HS-5 (cell line): ENCODE data around the gene LDB3.

ENCODE experiments used
- DNase-seq: peaks from one replicate; pipeline ENCODE4 v3.0.0-alpha.2; 2012; ENCODE audit warnings: low read depth

Gene LDB3

GRCh38 chr10:86686972-86687371, 18.7 kb downstream of the LDB3 start:
- DNase-seq = no peak

DNA sequence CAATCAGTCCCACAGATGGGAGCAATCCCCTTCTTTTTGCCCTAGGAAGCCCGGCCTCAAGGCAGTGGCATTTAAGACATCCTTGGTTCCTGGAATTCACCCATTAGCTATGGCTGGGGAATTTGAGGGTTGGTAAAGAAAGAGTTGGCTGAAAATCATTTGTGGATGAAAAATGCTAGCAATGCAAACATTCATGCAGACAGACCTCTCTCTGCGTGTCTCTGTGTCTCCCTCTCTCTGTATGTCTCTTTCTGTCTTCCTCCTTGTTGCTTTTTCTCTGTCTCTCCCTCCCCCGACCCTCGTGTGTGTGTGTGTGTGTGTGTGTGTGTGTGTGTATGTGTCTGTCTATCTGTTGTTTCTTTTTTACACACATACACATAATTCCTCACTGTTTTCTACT, 19.4 kb downstream of the LDB3 start:
- DNase-seq = no peak

- DNase-seq = peak; percentile 20
Measured at GRCh38 chr10:86688398-86688921, 20.1 kb downstream of the LDB3 start.

GRCh38 chr10:86689146-86689545, 20.8 kb downstream of the LDB3 start:
- DNase-seq = no peak

GRCh38 chr10:86690231-86690630, 21.9 kb downstream of the LDB3 start:
- no peak for DNase-seq

DNA sequence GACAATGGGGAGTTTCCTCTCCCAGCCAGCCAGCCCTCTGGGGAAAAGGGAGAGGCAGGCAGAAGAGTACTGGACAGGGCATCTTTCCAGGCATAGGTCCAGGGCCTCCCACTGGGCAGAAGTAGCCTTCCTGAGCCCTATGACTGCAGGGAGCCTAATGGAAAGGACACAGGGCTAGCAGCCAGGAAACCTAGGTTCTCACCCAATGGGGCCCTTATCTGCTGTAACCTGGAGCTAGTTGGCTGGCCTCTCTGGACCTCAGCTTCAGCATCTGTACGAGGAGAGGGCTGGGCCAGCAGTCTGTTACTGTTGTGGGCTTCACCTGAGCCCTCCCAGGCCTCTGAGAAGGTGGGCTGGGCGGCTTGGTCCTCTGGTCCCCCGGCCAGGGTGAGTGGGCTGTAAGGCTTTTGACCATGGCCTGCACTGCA, 22.4 kb downstream of the LDB3 start:
- DNase-seq = no peak

DNA sequence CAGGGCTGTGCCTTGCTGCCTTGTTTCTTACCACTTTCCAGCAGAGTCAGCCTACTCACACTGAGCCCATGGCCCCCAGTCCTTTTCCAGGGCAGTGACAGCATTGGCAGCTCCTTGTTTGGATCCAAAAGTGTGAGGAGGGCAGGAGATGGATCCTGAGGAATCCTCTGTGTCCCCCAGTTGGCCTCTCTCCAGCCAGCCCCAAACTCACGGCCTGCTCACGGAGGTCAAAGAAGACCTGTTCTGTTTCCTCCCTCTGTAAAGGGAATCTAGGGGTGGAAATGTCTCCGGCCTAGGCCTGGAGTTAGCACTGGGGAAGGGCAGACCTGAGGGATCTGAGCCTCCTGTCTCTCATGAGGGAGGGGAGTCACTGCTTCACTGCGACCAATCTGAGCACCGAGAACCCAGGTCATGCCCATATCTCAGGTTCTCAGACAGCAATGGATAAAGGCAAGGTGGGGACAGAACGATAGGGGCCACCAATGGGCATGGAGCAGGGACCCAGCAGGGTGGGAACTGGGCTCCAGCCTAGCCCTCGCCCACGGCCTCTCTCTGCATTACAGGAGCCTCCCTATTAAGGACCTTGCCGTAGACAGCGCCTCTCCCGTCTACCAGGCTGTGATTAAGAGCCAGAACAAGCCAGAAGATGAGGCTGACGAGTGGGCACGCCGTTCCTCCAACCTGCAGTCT, 23.2 kb downstream of the LDB3 start:
- DNase-seq = no peak

DNA sequence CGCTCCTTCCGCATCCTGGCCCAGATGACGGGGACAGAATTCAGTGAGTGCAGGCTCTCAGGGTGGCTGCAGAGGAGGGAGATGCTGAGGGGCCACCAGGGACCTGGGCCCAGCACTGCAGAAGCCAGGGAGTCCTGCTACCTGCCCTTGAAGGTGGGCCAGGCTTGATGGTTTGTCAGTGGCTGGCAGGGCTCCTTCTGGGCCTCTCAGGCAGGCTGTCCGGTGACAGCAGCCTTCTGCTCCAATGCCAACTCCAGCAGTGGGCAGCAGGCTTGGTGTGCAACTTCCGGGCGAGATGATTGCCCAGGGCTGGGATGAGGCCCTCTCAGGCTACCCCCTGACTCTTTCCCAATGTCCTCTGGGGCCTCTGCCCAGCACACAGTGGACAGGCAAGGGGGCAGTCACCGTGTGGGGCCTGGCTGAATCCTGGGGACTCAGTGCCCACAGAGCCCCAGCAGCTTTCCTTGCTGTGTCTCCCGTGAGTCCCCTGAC, 23.8 kb downstream of the LDB3 start:
- DNase-seq = no peak

- no peak for DNase-seq
Measured at GRCh38 chr10:86692664-86693063, 24.4 kb downstream of the LDB3 start.

- no peak for DNase-seq
Measured at GRCh38 chr10:86693275-86693674, 25.0 kb downstream of the LDB3 start.

GRCh38 chr10:86693721-86694369, 25.5 kb downstream of the LDB3 start:
- DNase-seq = no peak

- no peak for DNase-seq
Measured at GRCh38 chr10:86698207-86698940, 30.1 kb downstream of the LDB3 start.

DNA sequence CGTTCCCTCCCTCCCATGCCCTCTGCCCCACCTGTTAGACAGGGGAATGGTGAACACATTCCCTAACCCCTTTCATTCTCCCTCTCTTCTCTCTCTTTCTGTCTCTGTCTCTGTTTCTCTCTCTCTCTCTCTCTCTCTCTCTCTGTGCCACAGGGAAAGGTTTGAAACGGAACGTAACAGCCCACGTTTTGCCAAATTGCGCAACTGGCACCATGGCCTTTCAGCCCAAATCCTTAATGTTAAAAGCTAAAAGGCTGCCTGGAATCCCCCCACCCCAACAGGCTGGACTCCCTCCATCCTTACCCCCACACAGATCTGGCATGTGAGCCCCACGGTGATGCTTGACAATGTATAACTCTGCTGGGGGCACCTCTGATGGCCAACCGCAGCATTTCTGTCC, 30.8 kb downstream of the LDB3 start:
- no peak for DNase-seq

DNA sequence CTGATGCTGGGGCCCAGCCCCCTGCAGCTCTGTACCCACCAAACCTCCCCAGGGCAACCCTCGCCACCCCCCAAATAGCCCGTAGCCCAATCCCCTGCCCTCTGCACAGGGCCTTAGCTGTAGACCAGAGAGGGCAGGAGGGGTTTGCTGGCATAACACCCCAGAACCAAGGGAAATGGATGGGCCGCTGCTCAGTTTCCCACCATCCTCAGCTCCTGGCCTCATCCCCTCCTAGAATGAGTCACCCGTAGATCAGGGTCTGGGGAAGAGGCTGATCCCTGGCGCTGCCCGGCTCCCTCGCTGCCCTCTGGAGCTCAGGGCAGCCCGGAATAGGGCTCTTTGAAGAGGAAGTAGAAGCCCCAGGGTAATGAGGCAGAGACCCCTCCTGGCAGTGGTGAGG, 31.2 kb downstream of the LDB3 start:
- no peak for DNase-seq

- DNase-seq = no peak
Measured at GRCh38 chr10:86699991-86700840, 31.9 kb downstream of the LDB3 start.

GRCh38 chr10:86700851-86701617, 32.7 kb downstream of the LDB3 start:
- DNase-seq = no peak

- DNase-seq = no peak
Measured at GRCh38 chr10:86703176-86703575, 34.9 kb downstream of the LDB3 start.

DNA sequence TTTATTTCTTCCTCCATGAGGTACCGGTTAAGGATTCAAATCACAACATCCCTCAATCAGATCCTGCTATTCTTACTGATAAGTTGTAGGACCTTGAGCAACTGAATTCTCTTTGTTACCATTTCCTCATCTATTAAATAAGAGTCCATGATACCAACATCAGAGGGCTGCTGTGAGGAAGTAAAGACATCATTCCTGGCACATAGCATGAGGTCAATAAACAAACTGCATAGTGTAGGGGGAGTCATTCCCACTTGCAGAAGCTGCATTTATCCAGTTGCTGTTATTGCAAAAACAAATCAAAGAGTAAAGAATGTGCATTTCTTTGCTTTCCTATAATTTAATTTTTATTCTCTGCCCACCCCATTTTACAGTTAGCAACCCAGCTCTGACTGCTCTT, 36.8 kb downstream of the LDB3 start:
- no peak for DNase-seq

- no peak for DNase-seq
Measured at GRCh38 chr10:86705905-86706304, 37.6 kb downstream of the LDB3 start.

DNA sequence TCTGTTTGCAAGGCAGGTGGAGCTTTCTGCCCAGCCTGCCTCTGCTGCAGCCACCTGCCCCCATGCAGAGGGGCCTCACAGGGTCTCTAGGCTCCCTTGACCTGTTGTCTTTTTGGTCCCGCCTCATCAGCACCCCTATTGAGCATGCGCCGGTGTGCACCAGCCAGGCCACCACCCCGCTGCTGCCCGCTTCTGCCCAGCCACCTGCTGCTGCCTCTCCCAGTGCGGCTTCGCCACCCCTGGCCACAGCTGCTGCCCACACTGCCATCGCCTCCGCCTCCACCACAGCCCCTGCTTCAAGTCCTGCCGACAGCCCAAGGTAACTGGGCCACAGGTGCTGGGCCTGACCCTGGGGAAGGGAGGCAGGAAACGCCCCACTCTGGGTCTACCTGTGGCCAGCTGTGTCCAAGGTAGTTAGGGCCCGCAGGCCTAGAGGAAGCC, 38.1 kb downstream of the LDB3 start:
- DNase-seq = no peak

- no peak for DNase-seq
Measured at GRCh38 chr10:86706977-86707376, 38.7 kb downstream of the LDB3 start.
